Measurements from ENCODE around the gene TMEM150B. TPM values are rescaled to one million over a fixed set of nuclear protein-coding genes. Genes with fewer than 3 reads are reported as not detected.

The TMEM150B gene
- total and polyA plus RNA-seq, 2 donors (not counting 3 experiments of a cell fraction or from before 2014, with no cell fraction given) = not detected

DNA sequence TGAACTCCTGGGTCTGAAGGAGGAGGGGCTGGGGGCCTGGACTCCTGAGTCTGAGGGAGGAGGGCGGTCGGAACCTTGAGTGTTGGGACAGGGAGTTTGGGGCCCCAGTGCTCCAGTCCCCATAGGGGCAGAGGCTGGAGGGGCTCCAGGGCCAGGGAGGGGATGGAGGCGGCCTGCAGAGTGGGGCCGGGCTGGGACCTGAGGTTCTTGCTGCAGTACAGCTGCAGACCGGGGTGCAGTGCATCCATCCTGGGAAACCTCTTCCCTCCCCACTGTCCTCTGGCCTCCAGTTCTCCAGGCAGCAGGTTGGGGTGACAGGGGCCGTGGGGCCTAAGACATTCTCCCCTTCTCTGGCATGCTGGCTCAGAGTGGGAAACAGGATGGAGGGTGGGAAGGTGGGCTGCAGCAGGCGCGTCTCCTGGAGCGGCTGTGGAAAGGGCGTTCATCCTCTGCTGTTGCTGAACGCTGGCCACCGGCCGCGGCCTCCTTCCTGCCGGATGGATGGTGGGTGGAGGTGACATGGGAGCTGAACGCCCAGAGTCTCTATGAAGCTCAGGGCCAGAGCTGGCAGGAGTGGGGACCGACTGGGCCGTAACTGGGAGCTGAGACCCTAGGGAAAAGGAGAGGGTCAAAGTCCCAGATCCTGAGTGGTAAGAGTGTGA is 39.8 kb downstream of the TMEM150B start:
- intact Hi-C loops (cut with micrococcal nuclease) (no loop called here), dilution Hi-C loops (cut with MboI; ENCODE audit: extremely low pct_ligation_motif_present, low sequenced_read_pairs) (no loop called here)
- Histone ChIP-seq H3K9me3 (replicated peaks; ENCODE audit: control insufficient read depth, insufficient read depth, low read length) (no peaks in the 10 kb centered on the region), H3K36me3 (ENCODE audit: control insufficient read depth in 2 of 2, extremely low read depth in 1 of 2, insufficient read depth in 2 of 2, low read length in 2 of 2) (no peaks in the 10 kb centered on the region), H3K79me2 (ENCODE audit: control insufficient read depth, insufficient read depth, low read length) (no peaks in the 10 kb centered on the region), H3K4me3 (replicated peaks in 1 of 3; ENCODE audit: insufficient read depth in 1 of 3, low read depth in 1 of 3, low read length in 3 of 3) (no peak overlapping the region), H3K4me2 (ENCODE audit: insufficient read depth, low read length) (no peak overlapping the region), H3K9me1 (replicated peaks; ENCODE audit: control insufficient read depth, extremely low read depth, insufficient read depth, low read length) (no peaks in the 10 kb centered on the region), H3K4me1 (ENCODE audit: control insufficient read depth, extremely low read depth, insufficient read depth, low read length) (no peaks in the 10 kb centered on the region), H3K27me3 (ENCODE audit: control insufficient read depth in 2 of 2, insufficient read depth in 2 of 2, low read length in 2 of 2) (peaks cover 5 to 6% of the 10 kb centered on the region in 2 experiments), H2AFZ (ENCODE audit: low read depth, low read length) (no peak overlapping the region), H3K9ac (replicated peaks; ENCODE audit: extremely low read depth, insufficient read depth, low read length) (no peak overlapping the region), H3K27ac (ENCODE audit: insufficient read depth, low read depth, low read length) (no peak overlapping the region), H4K20me1 (replicated peaks; ENCODE audit: control insufficient read depth, extremely low read depth, insufficient read depth, low read length) (no peaks in the 10 kb centered on the region)
- BruUV-seq (replicated peaks) = no TSS peak
- ChIA-PET POLR2A (no interaction called here), CTCF (no interaction called here)
- TF ChIP-seq JUN (IDR thresholded peaks at IDR 0.05; ENCODE audit: borderline replicate concordance, insufficient read depth, insufficient read length, low read depth) (no peak), GATA2 (IDR thresholded peaks at IDR 0.05; ENCODE audit: insufficient read depth, insufficient read length, low read depth, low read length) (no peak), FOS (IDR thresholded peaks at IDR 0.05; ENCODE audit: borderline replicate concordance, insufficient read depth, low read length) (no peak), EZH2 (IDR thresholded peaks at IDR 0.05; ENCODE audit: borderline replicate concordance, low read depth, low read length, severe bottlenecking) (no peak), POLR2A (IDR thresholded peaks at IDR 0.05; ENCODE audit: low read depth, low read length) (no peak), MYC (IDR thresholded peaks at IDR 0.05; ENCODE audit: low read depth, low read length) (no peak), POLR2AphosphoS5 (IDR thresholded peaks at IDR 0.05; ENCODE audit: insufficient read depth, low read depth, low read length) (no peak)
- TF ChIP-seq, protein P1, sequence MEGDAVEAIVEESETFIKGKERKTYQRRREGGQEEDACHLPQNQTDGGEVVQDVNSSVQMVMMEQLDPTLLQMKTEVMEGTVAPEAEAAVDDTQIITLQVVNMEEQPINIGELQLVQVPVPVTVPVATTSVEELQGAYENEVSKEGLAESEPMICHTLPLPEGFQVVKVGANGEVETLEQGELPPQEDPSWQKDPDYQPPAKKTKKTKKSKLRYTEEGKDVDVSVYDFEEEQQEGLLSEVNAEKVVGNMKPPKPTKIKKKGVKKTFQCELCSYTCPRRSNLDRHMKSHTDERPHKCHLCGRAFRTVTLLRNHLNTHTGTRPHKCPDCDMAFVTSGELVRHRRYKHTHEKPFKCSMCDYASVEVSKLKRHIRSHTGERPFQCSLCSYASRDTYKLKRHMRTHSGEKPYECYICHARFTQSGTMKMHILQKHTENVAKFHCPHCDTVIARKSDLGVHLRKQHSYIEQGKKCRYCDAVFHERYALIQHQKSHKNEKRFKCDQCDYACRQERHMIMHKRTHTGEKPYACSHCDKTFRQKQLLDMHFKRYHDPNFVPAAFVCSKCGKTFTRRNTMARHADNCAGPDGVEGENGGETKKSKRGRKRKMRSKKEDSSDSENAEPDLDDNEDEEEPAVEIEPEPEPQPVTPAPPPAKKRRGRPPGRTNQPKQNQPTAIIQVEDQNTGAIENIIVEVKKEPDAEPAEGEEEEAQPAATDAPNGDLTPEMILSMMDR (IDR thresholded peaks at IDR 0.05; ENCODE audit: extremely low read depth in 1 of 2, insufficient read depth in 1 of 2, low read depth in 1 of 2, low read length in 2 of 2) = no peak
- TF ChIP-seq, protein P2, sequence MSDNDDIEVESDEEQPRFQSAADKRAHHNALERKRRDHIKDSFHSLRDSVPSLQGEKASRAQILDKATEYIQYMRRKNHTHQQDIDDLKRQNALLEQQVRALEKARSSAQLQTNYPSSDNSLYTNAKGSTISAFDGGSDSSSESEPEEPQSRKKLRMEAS (IDR thresholded peaks at IDR 0.05; ENCODE audit: insufficient read depth, insufficient read length) = no peak
- no peak for FAIRE-seq
- no peak for DNase-seq (ENCODE audit: low read depth, low spot score)
